IPS-20b (cell line): ENCODE results near the gene PLD1.

Experiments used
- H3K27ac ChIP-seq: one replicate; pipeline ENCODE4 v1.5.1; 2013; ENCODE audit warnings: low read length
- H3K27me3 ChIP-seq: 2 replicates; pipeline ENCODE4 v1.6.1; 2013; ENCODE audit warnings: mild to moderate bottlenecking, low read length, inconsistent platforms; ENCODE audit not compliant: insufficient read depth
- H3K36me3 ChIP-seq: 2 replicates; pipeline ENCODE4 v1.6.1; 2013; ENCODE audit warnings: low read depth, mild to moderate bottlenecking, inconsistent platforms, low read length, moderate library complexity; ENCODE audit not compliant: insufficient read depth
- H3K4me1 ChIP-seq: 2 replicates; pipeline ENCODE4 v1.6.1; 2013; ENCODE audit warnings: mild to moderate bottlenecking, control low read depth, inconsistent platforms, low read length, moderate library complexity; ENCODE audit not compliant: insufficient read depth
- H3K4me3 ChIP-seq: 2 replicates; pipeline ENCODE4 v1.5.1; 2013; ENCODE audit warnings: mild to moderate bottlenecking, low read length, inconsistent platforms
- H3K9ac ChIP-seq: 2 replicates; pipeline ENCODE4 v1.6.1; 2013; ENCODE audit warnings: low read depth, mild to moderate bottlenecking, inconsistent platforms, low read length, moderate library complexity
- H3K9me3 ChIP-seq: 2 replicates; pipeline ENCODE4 v1.6.1; 2013; ENCODE audit warnings: mild to moderate bottlenecking, low read depth, low read length, inconsistent platforms; ENCODE audit not compliant: insufficient read depth

The PLD1 gene

DNA sequence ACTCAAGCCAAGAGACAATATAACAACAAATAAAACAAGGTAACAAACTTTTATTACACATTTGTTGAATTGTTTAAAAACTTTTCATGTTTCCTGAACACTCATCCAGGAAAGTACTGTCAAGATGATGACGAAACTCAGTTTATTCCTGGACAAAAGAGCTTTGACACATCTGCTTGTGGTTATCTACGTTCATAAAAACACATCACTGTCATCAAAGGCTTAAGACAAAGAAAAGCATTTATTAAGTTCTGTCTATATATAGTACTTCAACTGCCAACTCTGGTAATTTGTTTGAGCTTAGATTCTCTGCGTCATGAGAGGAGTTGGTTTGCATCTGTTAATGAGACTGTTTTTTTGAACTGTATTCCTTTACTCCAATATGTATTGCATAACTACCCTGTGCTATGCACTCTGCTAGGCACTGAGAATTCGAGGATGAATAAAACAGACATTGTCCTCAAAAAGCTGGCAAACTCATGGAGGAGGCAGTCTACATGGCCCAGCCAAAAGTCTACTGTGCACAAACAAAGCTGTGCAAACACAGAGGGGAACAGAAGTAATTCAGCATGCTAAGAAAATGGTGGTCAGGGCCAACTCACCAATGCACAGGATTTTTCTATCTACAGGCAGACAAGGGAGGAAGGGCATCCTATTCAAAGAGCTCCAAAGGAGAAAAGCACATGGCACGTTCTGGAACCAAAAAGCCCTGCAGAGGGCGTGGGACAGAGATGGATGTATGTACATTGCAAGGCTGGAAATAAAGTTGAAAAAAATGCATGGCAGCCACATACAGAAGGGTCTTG, 21.5 kb downstream of the PLD1 start:
- no peak overlapping the region for H3K9ac ChIP-seq
- H3K4me1 ChIP-seq = 0 out of 2 replicates have a peak, but pooled peaks cover 9% of the 10 kb centered on the region
- no peak overlapping the region for H3K27ac ChIP-seq

DNA sequence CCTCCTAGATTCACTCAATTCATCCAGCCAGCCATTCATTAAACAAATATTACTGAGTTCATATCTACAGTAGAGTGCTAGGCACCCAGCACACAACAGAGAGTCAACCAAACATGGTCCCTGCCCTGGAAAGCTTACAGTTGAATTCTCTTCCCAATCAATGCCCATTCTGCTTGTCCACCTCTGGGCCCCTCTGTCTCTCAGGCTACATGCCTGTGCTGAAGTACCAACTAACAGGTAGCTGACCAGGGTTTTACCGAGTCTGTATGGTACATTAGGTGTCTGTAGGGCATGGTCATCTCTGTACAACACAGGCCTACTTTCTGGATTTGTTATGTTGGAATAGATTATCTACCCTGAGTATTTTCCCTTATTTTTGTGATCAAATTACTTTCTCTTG, 23.3 kb downstream of the PLD1 start:
- no peak overlapping the region for H3K4me3 ChIP-seq
- H3K9ac ChIP-seq = no peak overlapping the region
- H3K27me3 ChIP-seq = no peaks in the 10 kb centered on the region
- no peak overlapping the region for H3K27ac ChIP-seq
- H3K9me3 ChIP-seq = no peaks in the 10 kb centered on the region
- H3K36me3 ChIP-seq = no peaks in the 10 kb centered on the region
- 0 out of 2 replicates have a peak, but pooled peaks cover 5% of the 10 kb centered on the region for H3K4me1 ChIP-seq

More for the DNA sequence above, 21.5 kb downstream of the PLD1 start:
- no peaks in the 10 kb centered on the region for H3K9me3 ChIP-seq
- H3K36me3 ChIP-seq = no peaks in the 10 kb centered on the region
- H3K27me3 ChIP-seq = no peaks in the 10 kb centered on the region
- H3K4me3 ChIP-seq = no peak overlapping the region

DNA sequence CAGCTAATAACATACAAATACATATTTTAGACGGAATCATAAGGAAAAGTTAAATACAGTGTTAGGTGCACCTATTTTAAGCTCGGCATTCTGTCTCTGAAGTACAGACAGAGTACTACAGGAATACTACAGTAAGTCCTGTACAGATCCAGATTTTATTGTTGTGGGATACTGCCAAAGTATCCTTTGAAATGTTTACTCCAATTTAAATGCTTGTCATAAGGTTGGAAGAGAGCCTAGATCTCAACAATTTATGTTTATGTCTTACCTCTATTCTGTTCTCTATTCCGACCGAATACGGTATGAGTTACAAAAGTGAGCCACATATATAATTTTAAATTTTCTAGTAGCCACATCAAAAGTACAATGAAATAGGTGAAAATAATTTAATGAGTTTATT, 25.3 kb downstream of the PLD1 start:
- Histone ChIP-seq H3K27me3 (no peaks in the 10 kb centered on the region), H3K4me1 (no peaks in the 10 kb centered on the region), H3K4me3 (no peak overlapping the region), H3K27ac (no peak overlapping the region), H3K9me3 (no peaks in the 10 kb centered on the region), H3K36me3 (no peaks in the 10 kb centered on the region), H3K9ac (no peak overlapping the region)

DNA sequence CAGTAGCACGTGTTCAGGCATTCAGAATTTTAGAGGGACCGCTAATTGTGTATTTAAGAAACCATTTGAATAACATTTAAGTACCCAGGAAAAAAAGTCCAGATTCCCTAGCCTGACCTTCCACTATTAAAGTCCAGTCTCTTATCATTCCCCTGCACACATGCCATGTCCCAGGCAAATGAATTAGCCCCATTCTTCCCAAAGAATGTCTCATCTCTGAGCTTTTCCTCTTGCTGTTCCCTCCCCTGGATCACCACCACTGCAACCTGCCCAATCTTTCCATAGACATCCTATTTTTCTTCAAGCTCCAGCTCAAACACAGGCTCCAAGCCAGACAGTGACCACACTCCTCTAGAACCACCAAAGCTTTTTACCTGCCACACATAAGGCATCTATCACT, 25.9 kb downstream of the PLD1 start:
- H3K9ac ChIP-seq = no peak overlapping the region
- H3K36me3 ChIP-seq = no peaks in the 10 kb centered on the region
- no peaks in the 10 kb centered on the region for H3K9me3 ChIP-seq
- H3K4me3 ChIP-seq = no peak overlapping the region
- H3K4me1 ChIP-seq = no peaks in the 10 kb centered on the region
- no peaks in the 10 kb centered on the region for H3K27me3 ChIP-seq
- H3K27ac ChIP-seq = no peak overlapping the region

DNA sequence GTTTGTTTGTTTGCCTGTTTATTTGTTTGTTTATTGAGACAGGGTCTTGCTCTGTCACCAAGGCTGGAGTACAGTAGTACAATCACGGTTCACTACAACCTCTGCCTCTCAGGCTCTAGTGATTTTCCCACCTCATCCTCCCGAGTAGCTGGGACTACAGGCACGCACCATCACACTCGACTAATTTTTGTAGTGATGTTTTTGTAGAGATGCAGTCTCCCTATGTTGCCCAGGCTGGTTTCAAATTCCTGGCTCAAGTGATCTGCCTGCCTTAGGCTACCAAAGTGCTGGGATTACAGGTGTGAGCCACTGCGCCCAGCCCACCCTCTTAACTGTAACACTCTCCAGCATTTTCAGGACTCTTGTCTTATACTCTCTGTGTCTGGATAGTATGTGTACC, 26.7 kb downstream of the PLD1 start:
- H3K9me3 ChIP-seq = no peaks in the 10 kb centered on the region
- H3K36me3 ChIP-seq = no peaks in the 10 kb centered on the region
- no peak overlapping the region for H3K9ac ChIP-seq
- no peak overlapping the region for H3K4me3 ChIP-seq
- H3K27me3 ChIP-seq = no peaks in the 10 kb centered on the region
- H3K4me1 ChIP-seq = no peaks in the 10 kb centered on the region
- no peak overlapping the region for H3K27ac ChIP-seq

DNA sequence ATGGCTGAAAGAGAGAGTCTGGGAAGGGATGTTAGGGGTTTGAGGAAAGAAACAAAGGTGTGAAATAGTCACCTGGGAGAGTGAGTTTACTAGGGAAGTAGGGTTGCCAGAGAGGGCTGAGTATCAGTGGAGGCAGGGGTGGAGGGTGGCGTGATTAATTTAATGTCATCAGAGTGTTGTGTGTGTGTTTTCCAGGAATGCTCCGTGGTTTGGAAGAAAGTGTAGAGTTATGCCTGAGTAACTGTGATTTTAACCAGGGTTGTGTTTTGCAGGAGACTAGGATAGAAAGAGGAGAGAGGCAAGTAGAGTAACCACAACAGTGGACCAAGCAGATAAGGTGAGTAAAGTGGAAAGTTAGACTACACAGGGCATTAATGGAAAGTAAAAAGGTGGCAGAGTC, 27.2 kb downstream of the PLD1 start:
- Histone ChIP-seq H3K4me3 (no peak overlapping the region), H3K27me3 (no peaks in the 10 kb centered on the region), H3K9ac (no peak overlapping the region), H3K27ac (no peak overlapping the region), H3K36me3 (no peaks in the 10 kb centered on the region), H3K4me1 (no peaks in the 10 kb centered on the region), H3K9me3 (no peaks in the 10 kb centered on the region)

DNA sequence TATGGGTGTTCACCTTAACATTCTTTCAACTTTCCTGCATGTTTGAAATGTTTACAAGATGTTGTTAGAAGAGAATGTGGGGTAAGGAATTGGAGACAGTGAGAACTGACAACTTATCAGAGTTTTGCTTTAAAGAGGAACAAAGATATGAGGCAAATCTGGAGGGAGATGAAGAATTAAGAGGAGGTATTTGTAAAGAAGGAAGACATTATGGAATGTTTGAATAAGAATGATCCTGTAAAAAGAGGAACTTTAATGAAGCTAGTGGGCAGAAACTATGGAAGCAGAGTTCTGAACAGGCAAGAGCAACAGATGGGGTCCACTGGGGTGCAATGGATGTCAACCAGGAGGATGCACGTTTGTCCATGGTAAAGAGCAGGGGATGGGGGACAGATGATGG, 27.7 kb downstream of the PLD1 start:
- Histone ChIP-seq H3K9me3 (no peaks in the 10 kb centered on the region), H3K9ac (no peak overlapping the region), H3K4me1 (peaks cover 2% of the 10 kb centered on the region), H3K27ac (no peak overlapping the region), H3K27me3 (no peaks in the 10 kb centered on the region), H3K4me3 (no peak overlapping the region), H3K36me3 (no peaks in the 10 kb centered on the region)

DNA sequence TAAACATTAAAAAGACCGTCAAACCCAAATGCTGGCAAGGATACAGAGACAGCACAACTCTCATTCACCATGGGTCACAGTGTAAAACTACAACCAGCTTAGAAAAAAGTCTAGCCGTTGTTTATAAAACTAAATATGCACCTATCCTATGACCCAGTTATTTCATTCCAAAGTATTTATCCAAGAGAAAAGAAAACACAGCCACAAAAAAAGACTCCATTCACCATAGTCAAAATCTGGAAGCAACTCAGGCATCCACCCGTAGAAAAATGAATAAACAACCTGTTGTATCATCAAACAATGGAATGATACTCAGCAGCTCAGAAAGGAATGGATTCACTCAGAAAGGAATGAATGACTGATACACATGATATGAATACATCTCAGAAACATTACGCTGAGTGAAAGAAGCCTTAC, 28.6 kb downstream of the PLD1 start:
- Histone ChIP-seq H3K9ac (no peak overlapping the region), H3K9me3 (no peaks in the 10 kb centered on the region), H3K27me3 (no peaks in the 10 kb centered on the region), H3K4me1 (peaks cover 8% of the 10 kb centered on the region), H3K27ac (no peak overlapping the region), H3K36me3 (no peaks in the 10 kb centered on the region), H3K4me3 (no peak overlapping the region)

DNA sequence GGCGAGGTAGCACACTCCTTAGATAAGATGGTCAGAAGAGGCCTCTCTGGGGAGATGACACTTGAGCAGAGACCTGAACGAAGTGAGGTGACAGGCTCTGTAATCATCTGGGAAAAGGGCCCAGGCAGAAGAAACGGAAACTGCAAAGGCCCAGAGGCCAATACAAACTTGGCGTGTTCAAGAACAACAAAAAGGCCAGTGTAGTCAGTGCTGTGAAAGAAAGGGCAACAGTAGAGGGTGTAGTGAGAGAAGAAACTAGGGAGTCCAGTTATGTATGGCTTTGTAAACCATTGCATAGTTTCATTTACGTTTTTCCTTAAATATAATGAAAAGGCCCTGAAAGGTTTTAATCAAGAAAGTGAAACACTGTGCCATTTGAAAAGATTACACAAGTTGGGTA, 31.8 kb downstream of the PLD1 start:
- Histone ChIP-seq H3K9ac (no peak overlapping the region), H3K4me3 (no peak overlapping the region), H3K27me3 (no peaks in the 10 kb centered on the region), H3K4me1 (peaks cover 8% of the 10 kb centered on the region), H3K9me3 (no peaks in the 10 kb centered on the region), H3K36me3 (no peaks in the 10 kb centered on the region), H3K27ac (no peak overlapping the region)

DNA sequence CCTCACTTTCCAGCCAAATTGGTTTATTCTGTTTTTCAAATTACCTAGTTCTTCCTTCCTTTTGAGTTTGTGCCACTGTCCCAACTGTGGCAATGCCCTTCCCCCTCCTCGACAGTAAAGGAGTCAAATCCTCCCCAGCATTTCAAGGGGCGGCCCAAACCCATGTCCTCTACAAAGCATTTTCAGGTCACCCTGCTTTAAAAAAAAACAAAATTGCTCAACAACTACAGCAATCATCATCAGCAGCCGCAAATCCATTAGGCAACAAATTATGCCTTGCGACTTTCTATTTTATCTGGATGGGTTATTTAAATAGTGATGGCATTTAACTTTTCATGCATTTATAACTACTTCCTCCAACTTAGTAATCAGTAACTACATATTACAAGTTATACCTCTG, 32.7 kb downstream of the PLD1 start:
- Histone ChIP-seq H3K27ac (no peak overlapping the region), H3K4me1 (peaks cover 8% of the 10 kb centered on the region), H3K36me3 (no peaks in the 10 kb centered on the region), H3K4me3 (no peak overlapping the region), H3K9me3 (no peaks in the 10 kb centered on the region), H3K9ac (no peak overlapping the region), H3K27me3 (no peaks in the 10 kb centered on the region)

DNA sequence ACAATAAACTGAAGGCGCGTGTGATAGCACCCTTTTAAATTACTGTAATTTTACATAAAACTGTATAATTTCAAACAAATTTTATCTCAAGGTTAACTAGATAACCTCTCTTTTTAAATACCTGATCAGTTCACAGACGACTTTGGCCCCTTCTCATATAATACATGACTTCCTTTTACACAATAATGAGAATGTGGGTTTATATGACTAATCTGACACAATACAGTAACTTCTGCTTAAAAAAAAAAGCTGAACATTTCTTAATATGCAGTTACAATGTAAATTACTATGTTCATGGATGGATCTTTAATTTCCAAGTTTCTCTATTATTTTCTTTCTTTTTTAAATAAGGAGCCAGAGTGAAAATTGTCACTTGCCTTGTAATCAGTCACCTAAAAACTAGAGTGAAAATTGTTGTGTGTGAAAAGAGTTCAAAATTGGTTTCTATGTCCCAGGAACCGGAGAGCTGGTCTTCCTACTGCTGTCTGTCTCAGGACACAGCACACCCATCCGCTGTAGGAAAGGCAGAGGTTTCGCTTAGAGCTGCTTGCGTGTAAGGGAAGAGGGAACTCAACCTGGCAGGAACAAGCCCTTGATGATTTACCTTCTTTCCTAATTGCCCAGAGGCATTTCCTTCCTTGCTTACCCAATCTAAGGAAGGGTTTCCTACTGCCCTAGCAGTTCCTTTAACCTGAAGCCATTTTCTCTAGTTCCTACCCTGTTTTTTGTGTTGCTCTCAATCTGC, 33.3 kb downstream of the PLD1 start:
- no peak overlapping the region for H3K9ac ChIP-seq
- no peaks in the 10 kb centered on the region for H3K9me3 ChIP-seq
- peaks cover 8% of the 10 kb centered on the region for H3K4me1 ChIP-seq
- H3K4me3 ChIP-seq = no peak overlapping the region
- no peaks in the 10 kb centered on the region for H3K36me3 ChIP-seq
- no peaks in the 10 kb centered on the region for H3K27me3 ChIP-seq
- no peak overlapping the region for H3K27ac ChIP-seq

DNA sequence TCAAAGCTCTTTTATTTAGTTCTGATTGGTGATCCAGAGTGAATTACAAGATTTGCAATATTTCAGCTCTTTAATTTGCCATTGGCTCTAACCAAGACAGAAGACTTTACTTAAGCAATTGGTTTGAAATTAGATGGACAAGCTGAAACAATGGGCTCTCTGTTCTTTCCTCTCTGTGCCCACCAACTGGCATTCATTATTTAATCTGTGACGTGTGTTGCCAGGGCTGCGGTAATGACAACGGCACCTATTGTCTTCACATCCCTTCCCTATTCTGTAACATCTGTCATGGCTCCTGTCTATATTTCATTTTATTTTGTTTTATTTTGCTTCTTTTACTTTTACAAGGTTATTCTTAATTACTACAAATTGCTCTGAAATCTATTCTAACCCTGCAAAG, 33.9 kb downstream of the PLD1 start:
- H3K27ac ChIP-seq = no peak overlapping the region
- no peaks in the 10 kb centered on the region for H3K36me3 ChIP-seq
- no peak overlapping the region for H3K9ac ChIP-seq
- H3K9me3 ChIP-seq = no peaks in the 10 kb centered on the region
- H3K4me3 ChIP-seq = no peak overlapping the region
- H3K27me3 ChIP-seq = no peaks in the 10 kb centered on the region
- H3K4me1 ChIP-seq = peaks cover 9% of the 10 kb centered on the region
